ENCODE results near the gene NEDD4L. TPM values are rescaled to one million over a fixed set of nuclear protein-coding genes. Genes with fewer than 3 reads are reported as not detected.

The NEDD4L gene
- total and polyA plus RNA-seq, 8 donors = 88.0 to 159 (median 95.2) TPM

GRCh38 chr18:58337285-58337684, 293.3 kb downstream of the NEDD4L start:
- ATAC-seq (no peak), DNase-seq (no peak)
- Histone ChIP-seq H3K27ac (no peak overlapping the region), H3K36me3 (peaks cover 0 to 15% of the 10 kb centered on the region in 2 donors), H3K4me1 (peaks cover 3 to 8% of the 10 kb centered on the region in 2 donors), H3K27me3 (no peaks in the 10 kb centered on the region), H3K4me3 (no peak overlapping the region), H3K9me3 (no peaks in the 10 kb centered on the region)
- no peak for TF ChIP-seq CTCF (IDR thresholded peaks at IDR 0.05)
- intact Hi-C loops (cut with DNase I) = no loop called here

- Histone ChIP-seq H3K27me3 (no peaks in the 10 kb centered on the region), H3K9me3 (no peaks in the 10 kb centered on the region), H3K36me3 (peaks cover 0 to 16% of the 10 kb centered on the region in 2 donors), H3K4me3 (no peak overlapping the region), H3K4me1 (peaks cover 3 to 8% of the 10 kb centered on the region in 2 donors), H3K27ac (no peak overlapping the region)
- no peak for TF ChIP-seq CTCF (IDR thresholded peaks at IDR 0.05)
- intact Hi-C loops (cut with DNase I) = no loop called here
- DNase-seq (no peak), ATAC-seq (no peak)
Measured at GRCh38 chr18:58337686-58338085, 293.7 kb downstream of the NEDD4L start.

GRCh38 chr18:58338141-58338540, 294.1 kb downstream of the NEDD4L start:
- TF ChIP-seq CTCF (IDR thresholded peaks at IDR 0.05) = no peak
- ATAC-seq = no peak
- DNase-seq = no peak
- H3K27me3 ChIP-seq = no peaks in the 10 kb centered on the region
- intact Hi-C loops (cut with DNase I) = no loop called here
- H3K36me3 ChIP-seq = peaks cover 0 to 21% of the 10 kb centered on the region in 2 donors
- no peak overlapping the region for H3K4me3 ChIP-seq
- peaks cover 3 to 8% of the 10 kb centered on the region in 2 donors for H3K4me1 ChIP-seq
- H3K9me3 ChIP-seq = no peaks in the 10 kb centered on the region
- no peak overlapping the region for H3K27ac ChIP-seq

- ATAC-seq (peak; percentile 27), DNase-seq (peak in 1 of 4 donors; percentile 53)
- no peaks in the 10 kb centered on the region for H3K9me3 ChIP-seq
- H3K36me3 ChIP-seq = peaks cover 0 to 24% of the 10 kb centered on the region in 2 donors
- TF ChIP-seq CTCF (IDR thresholded peaks at IDR 0.05) = no peak
- no peaks in the 10 kb centered on the region for H3K27me3 ChIP-seq
- no peak overlapping the region for H3K27ac ChIP-seq
- H3K4me1 ChIP-seq = peaks cover 3 to 8% of the 10 kb centered on the region in 2 donors
- intact Hi-C loops (cut with DNase I) = no loop called here
- H3K4me3 ChIP-seq = no peak overlapping the region
Measured at GRCh38 chr18:58338961-58339592, 295.1 kb downstream of the NEDD4L start.

- peaks cover 3 to 8% of the 10 kb centered on the region in 2 donors for H3K4me1 ChIP-seq
- H3K4me3 ChIP-seq = no peak overlapping the region
- H3K27ac ChIP-seq = no peak overlapping the region
- H3K9me3 ChIP-seq = no peaks in the 10 kb centered on the region
- H3K27me3 ChIP-seq = no peaks in the 10 kb centered on the region
- peaks cover 0 to 22% of the 10 kb centered on the region in 2 donors for H3K36me3 ChIP-seq
- no peak for TF ChIP-seq CTCF (IDR thresholded peaks at IDR 0.05)
- intact Hi-C loops (cut with DNase I) = no loop called here
- ATAC-seq (no peak), DNase-seq (no peak)
Measured at GRCh38 chr18:58339890-58340289, 295.9 kb downstream of the NEDD4L start.

All from left lung (tissue), 10 donors.